Neutrophil (primary cell): Measurements from ENCODE around the gene NEU4.
"Not testable (repeated sequence)": the region's sequence is repeated elsewhere in the genome, so short reads cannot be mapped to it uniquely, and the experiment has no call there.

Experiments
- H3K27ac ChIP-seq: fragments of 200-600 bp; sonication (generic); 2 replicates; pipeline ENCODE4 v1.5.1; 2016; ENCODE audit warnings: mild to moderate bottlenecking, moderate library complexity
- H3K27me3 ChIP-seq: fragments of 200-600 bp; sonication (generic); 2 replicates; pipeline ENCODE4 v1.6.0; 2016; ENCODE audit warnings: mild to moderate bottlenecking
- H3K36me3 ChIP-seq: fragments of 200-600 bp; sonication (generic); 2 replicates; pipeline ENCODE4 v1.5.1; 2017
- H3K4me1 ChIP-seq, 2 experiments: fragments of 200-600 bp in 1 of 2; sonication (generic) in 1 of 2; 1 replicate in 1 of 2; 2 replicates in 1 of 2; pipeline versions ENCODE4 v1.5.1 to v1.6.1; 2013 to 2016; ENCODE audit warnings: low read depth in 1 of 2, low read length in 1 of 2, mild to moderate bottlenecking in 1 of 2, moderate library complexity in 1 of 2; ENCODE audit not compliant: control insufficient read depth in 1 of 2, insufficient read depth in 1 of 2
- H3K4me3 ChIP-seq, 2 experiments: fragments of 200-600 bp in 1 of 2; sonication (generic) in 1 of 2; 1 replicate in 1 of 2; 2 replicates in 1 of 2; pipeline ENCODE4 v1.5.1; 2013 to 2016; ENCODE audit warnings: low read depth in 1 of 2, low read length in 1 of 2, mild to moderate bottlenecking in 1 of 2, moderate library complexity in 1 of 2
- H3K9me3 ChIP-seq: fragments of 200-600 bp; sonication (generic); 2 replicates; pipeline ENCODE4 v1.5.1; 2016
- TF ChIP-seq, protein P1 (sequence below): fragments of 200-600 bp; sonication (generic); IDR thresholded peaks from 2 replicates; pipeline ENCODE4 v1.5.1; 2016; ENCODE audit warnings: antibody characterized with exemption

The NEU4 gene

GRCh38 chr2:241815477-241816430 is 6.8 kb downstream of the NEU4 start:
- Histone ChIP-seq H3K27me3 (peaks cover 31% of the 10 kb centered on the region), H3K4me3 (no peak overlapping the region), H3K36me3 (no peaks in the 10 kb centered on the region), H3K27ac (no peak overlapping the region), H3K4me1 (no peaks in the 10 kb centered on the region), H3K9me3 (no peaks in the 10 kb centered on the region)
- TF ChIP-seq, protein P1, sequence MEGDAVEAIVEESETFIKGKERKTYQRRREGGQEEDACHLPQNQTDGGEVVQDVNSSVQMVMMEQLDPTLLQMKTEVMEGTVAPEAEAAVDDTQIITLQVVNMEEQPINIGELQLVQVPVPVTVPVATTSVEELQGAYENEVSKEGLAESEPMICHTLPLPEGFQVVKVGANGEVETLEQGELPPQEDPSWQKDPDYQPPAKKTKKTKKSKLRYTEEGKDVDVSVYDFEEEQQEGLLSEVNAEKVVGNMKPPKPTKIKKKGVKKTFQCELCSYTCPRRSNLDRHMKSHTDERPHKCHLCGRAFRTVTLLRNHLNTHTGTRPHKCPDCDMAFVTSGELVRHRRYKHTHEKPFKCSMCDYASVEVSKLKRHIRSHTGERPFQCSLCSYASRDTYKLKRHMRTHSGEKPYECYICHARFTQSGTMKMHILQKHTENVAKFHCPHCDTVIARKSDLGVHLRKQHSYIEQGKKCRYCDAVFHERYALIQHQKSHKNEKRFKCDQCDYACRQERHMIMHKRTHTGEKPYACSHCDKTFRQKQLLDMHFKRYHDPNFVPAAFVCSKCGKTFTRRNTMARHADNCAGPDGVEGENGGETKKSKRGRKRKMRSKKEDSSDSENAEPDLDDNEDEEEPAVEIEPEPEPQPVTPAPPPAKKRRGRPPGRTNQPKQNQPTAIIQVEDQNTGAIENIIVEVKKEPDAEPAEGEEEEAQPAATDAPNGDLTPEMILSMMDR: no peak

DNA sequence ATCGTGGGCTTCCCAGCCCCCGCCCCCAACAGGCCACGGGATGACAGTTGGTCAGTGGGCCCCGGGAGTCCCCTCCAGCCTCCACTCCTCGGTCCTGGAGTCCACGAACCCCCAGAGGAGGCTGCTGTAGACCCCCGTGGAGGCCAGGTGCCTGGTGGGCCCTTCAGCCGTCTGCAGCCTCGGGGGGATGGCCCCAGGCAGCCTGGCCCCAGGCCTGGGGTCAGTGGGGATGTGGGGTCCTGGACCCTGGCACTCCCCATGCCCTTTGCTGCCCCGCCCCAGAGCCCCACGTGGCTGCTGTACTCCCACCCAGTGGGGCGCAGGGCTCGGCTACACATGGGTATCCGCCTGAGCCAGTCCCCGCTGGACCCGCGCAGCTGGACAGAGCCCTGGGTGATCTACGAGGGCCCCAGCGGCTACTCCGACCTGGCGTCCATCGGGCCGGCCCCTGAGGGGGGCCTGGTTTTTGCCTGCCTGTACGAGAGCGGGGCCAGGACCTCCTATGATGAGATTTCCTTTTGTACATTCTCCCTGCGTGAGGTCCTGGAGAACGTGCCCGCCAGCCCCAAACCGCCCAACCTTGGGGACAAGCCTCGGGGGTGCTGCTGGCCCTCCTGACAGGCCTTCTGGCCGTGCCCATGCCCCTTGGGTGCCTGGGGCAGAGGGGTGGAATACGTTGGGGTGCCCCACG is 7.6 kb downstream of the NEU4 start:
- Histone ChIP-seq H3K4me1 (peaks cover 0 to 2% of the 10 kb centered on the region in 2 experiments), H3K4me3 (no peak overlapping the region), H3K27me3 (peaks cover 31% of the 10 kb centered on the region), H3K27ac (no peak overlapping the region), H3K9me3 (no peaks in the 10 kb centered on the region), H3K36me3 (no peaks in the 10 kb centered on the region)
- TF ChIP-seq, protein P1: no peak

DNA sequence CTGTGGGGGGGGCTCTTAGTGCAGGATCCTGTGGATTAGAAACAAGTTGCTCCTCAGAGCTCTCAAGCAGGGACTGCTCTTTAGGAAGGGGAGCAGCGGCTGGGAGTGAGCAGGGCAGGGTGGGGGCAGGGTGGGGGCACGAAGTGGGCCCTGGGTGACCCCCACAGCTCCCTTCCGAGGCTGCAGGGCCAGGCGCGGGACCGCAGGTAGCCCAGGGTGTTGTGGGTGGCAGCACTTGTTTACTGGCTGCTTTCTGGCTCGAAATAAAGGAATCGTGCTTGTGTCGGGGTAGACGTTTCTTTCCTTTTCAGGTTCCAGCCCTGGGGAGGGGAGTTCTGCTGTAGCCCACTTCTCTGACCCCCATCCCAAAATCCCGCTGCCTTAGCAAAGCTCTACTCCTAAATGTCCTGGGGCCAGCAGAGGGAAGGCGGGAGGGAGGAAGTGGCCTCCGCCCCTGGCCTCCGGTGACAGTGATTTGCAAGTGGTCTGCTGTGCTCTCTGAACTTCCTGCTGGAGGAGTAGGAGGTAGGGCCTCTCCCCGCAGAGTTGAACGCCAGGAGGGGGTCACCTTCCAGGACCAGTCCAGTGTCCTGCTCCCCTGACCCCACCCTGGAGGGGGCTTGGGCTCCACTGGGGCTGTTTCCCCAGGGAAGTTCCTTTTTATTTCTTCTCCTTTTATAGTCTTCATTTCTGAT is 8.3 kb downstream of the NEU4 start:
- TF ChIP-seq, protein P1: no peak
- H3K4me1 ChIP-seq: peaks cover 0 to 4% of the 10 kb centered on the region in 2 experiments
- H3K36me3 ChIP-seq: no peaks in the 10 kb centered on the region
- no peak overlapping the region for H3K4me3 ChIP-seq
- H3K9me3 ChIP-seq: no peaks in the 10 kb centered on the region
- no peak overlapping the region for H3K27ac ChIP-seq
- H3K27me3 ChIP-seq: peaks cover 31% of the 10 kb centered on the region

DNA sequence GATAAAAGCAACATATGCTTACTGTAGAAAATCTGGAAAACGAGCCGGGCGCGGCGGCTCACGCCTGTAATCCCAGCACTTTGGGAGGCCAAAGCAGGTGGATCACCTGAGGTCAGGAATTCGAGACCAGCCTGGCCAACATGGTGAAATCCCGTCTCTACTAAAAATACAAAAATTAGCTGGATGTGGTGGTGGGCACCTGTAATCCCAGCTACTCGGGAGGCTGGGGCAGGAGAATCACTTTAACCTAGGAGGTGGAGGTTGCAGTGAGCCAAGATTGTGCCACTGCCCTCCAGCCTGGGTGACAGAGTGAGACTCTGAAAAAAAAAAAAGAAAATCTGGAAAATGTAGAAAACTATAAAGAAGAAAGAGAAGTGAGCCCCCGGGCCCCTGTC is 8.8 kb downstream of the NEU4 start:
- H3K4me3 ChIP-seq, H3K9me3 ChIP-seq, H3K27ac ChIP-seq, H3K4me1 ChIP-seq, H3K36me3 ChIP-seq: not testable (repeated sequence)
- peaks cover 31% of the 10 kb centered on the region for H3K27me3 ChIP-seq

DNA sequence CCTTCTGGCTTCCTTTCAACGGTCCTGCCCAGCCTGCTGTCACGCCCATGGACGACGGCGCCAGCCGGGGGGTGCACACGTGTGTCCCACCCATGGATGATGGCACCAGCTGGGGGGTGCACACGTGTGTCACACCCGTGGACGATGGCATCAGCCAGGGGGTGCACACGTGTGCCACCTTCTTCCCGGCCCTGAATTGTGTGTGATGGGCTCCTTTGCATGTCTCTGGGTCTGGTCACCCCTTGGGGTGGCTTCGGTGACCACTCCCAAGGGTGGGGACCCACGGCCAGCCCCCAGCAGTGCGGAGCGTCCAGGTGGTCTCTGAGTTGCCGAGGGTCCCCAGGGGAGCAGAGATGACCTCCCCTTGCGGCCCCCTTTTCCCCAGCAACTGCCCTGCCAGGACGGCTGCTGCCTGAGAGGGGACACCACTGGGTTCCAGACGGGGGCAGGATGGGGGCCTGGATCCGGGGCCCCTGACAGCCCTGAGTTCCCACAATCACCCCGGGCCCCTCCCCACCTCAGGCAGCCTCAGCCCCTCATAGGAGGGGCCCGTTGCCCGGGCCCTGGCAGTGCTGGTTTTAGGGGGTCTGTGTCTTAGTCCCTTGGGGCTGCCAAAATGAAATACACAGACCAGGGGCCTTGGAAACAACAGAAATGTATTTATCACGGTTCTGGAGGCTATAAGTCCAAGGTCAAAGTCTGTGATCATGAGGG is 9.4 kb downstream of the NEU4 start:
- H3K4me1 ChIP-seq: peaks cover 0 to 4% of the 10 kb centered on the region in 2 experiments
- H3K27me3 ChIP-seq: peaks cover 31% of the 10 kb centered on the region
- H3K9me3 ChIP-seq: no peaks in the 10 kb centered on the region
- TF ChIP-seq, protein P1: no peak
- H3K27ac ChIP-seq: no peak overlapping the region
- H3K36me3 ChIP-seq: no peaks in the 10 kb centered on the region
- H3K4me3 ChIP-seq: no peak overlapping the region
